ENCODE measurements around the gene CEP350.

Gene CEP350

DNA sequence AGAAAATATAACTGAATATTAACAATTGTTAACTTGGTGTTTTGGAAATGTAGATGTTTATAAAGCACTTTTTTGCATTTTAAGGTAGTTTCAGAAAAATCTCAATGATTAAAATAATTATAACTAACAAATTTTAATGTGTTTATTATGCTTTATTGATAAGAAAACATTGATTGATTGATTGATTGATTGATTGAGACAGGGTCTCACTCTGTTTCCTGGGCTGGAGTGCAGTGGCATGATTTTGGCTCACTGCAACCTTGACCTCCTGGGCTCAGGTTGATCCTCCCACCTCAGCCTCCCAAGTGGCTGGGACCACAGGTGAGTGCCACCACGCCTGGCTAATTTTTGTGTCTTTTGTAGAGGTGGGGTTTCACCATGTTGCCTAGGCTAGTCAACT is 106.4 kb downstream of the CEP350 start:
- H3K9me3 ChIP-seq (ENCODE audit: insufficient read depth, low read depth, low read length): no peaks in the 10 kb centered on the region
- no peak overlapping the region for H4K12ac ChIP-seq (ENCODE audit: low read depth, low read length)
- H3K4me3 ChIP-seq (ENCODE audit: low read depth, low read length): no peak overlapping the region
- H3K23ac ChIP-seq (ENCODE audit: low read length): no peak overlapping the region
- no CpG with 5 or more reads among the region's 1 CpG for WGBS (ENCODE audit: extremely low coverage, insufficient coverage, insufficient read length)
- H2AK5ac ChIP-seq (ENCODE audit: low read length): no peak overlapping the region
- no peak overlapping the region for H2BK12ac ChIP-seq (ENCODE audit: low read length)
- H3K79me2 ChIP-seq (ENCODE audit: control insufficient read depth, insufficient read depth, low read length, poor library complexity): no peaks in the 10 kb centered on the region
- H3K9ac ChIP-seq (ENCODE audit: low read length): no peak overlapping the region
- no peak overlapping the region for H2BK120ac ChIP-seq (ENCODE audit: insufficient read depth, low read length, poor library complexity)
- no peak for DNase-seq
- H2AFZ ChIP-seq (ENCODE audit: insufficient read depth, low read length, poor library complexity): no peak overlapping the region
- H2BK5ac ChIP-seq (ENCODE audit: low read depth, low read length, poor library complexity): no peak overlapping the region
- peaks cover 14 to 24% of the 10 kb centered on the region in 2 experiments for H3K36me3 ChIP-seq (ENCODE audit: control insufficient read depth in 1 of 2, insufficient read depth in 2 of 2, low read length in 2 of 2)
- H3K4me2 ChIP-seq (ENCODE audit: low read length): no peak overlapping the region
- H4K91ac ChIP-seq (ENCODE audit: low read depth, low read length): no peak overlapping the region
- H3K18ac ChIP-seq (ENCODE audit: low read length): no peak overlapping the region
- H3K14ac ChIP-seq (ENCODE audit: low read length): no peak overlapping the region
- H3K4me1 ChIP-seq (ENCODE audit: control insufficient read depth in 1 of 2, insufficient read depth in 2 of 2, low read length in 2 of 2): no peaks in the 10 kb centered on the region
- no peak overlapping the region for H3K4ac ChIP-seq (ENCODE audit: low read depth, low read length)
- no peak overlapping the region for H4K8ac ChIP-seq (ENCODE audit: low read depth, low read length)
- H3K27me3 ChIP-seq (ENCODE audit: insufficient read depth, low read length): no peaks in the 10 kb centered on the region
- no peaks in the 10 kb centered on the region for H3K79me1 ChIP-seq (ENCODE audit: low read length)
- H3K27ac ChIP-seq (ENCODE audit: low read depth, low read length): no peak overlapping the region

DNA sequence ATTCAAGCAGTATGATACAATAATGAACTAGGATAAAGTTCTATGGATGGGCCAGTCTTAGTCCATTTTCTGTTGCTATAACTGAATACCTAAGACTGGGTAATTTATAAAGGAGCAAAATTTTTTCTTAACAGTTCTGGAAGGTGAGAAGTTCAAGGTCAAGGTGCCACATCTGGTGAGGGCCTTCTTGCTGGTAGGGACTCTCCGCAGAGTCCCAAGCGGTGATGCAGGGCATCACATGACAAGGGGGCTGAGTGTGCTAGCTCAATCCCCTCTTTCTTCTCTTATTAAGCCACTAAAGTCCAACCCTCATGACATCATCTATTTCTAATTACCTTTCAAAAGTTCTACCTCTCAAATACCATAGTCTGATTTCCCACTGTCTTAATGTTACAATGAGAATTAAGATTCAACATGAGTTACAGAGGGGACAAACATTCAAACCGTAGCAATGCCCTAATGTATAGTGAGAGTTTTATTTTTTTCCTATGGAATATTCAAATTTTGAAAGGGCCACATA is 107.9 kb downstream of the CEP350 start:
- no peak overlapping the region for H2AK5ac ChIP-seq (ENCODE audit: low read length)
- H4K12ac ChIP-seq (ENCODE audit: low read depth, low read length): no peak overlapping the region
- H3K4me3 ChIP-seq (ENCODE audit: low read depth, low read length): no peak overlapping the region
- no peaks in the 10 kb centered on the region for H3K4me1 ChIP-seq (ENCODE audit: control insufficient read depth in 1 of 2, insufficient read depth in 2 of 2, low read length in 2 of 2)
- no peak for DNase-seq
- H3K14ac ChIP-seq (ENCODE audit: low read length): no peak overlapping the region
- no peak overlapping the region for H2BK5ac ChIP-seq (ENCODE audit: low read depth, low read length, poor library complexity)
- no peak overlapping the region for H2BK120ac ChIP-seq (ENCODE audit: insufficient read depth, low read length, poor library complexity)
- H3K18ac ChIP-seq (ENCODE audit: low read length): no peak overlapping the region
- H2BK12ac ChIP-seq (ENCODE audit: low read length): no peak overlapping the region
- H3K4me2 ChIP-seq (ENCODE audit: low read length): no peak overlapping the region
- no peaks in the 10 kb centered on the region for H3K27me3 ChIP-seq (ENCODE audit: insufficient read depth, low read length)
- no peaks in the 10 kb centered on the region for H3K9me3 ChIP-seq (ENCODE audit: insufficient read depth, low read depth, low read length)
- H3K36me3 ChIP-seq (ENCODE audit: control insufficient read depth in 1 of 2, insufficient read depth in 2 of 2, low read length in 2 of 2): peaks cover 13 to 20% of the 10 kb centered on the region in 2 experiments
- no peak overlapping the region for H2AFZ ChIP-seq (ENCODE audit: insufficient read depth, low read length, poor library complexity)
- H4K91ac ChIP-seq (ENCODE audit: low read depth, low read length): no peak overlapping the region
- H3K9ac ChIP-seq (ENCODE audit: low read length): no peak overlapping the region
- H3K23ac ChIP-seq (ENCODE audit: low read length): no peak overlapping the region
- H3K79me2 ChIP-seq (ENCODE audit: control insufficient read depth, insufficient read depth, low read length, poor library complexity): no peaks in the 10 kb centered on the region
- no CpG with 5 or more reads among the region's 3 CpGs for WGBS (ENCODE audit: extremely low coverage, insufficient coverage, insufficient read length)
- H3K79me1 ChIP-seq (ENCODE audit: low read length): no peaks in the 10 kb centered on the region
- H3K4ac ChIP-seq (ENCODE audit: low read depth, low read length): no peak overlapping the region
- H4K8ac ChIP-seq (ENCODE audit: low read depth, low read length): no peak overlapping the region
- no peak overlapping the region for H3K27ac ChIP-seq (ENCODE audit: low read depth, low read length)

DNA sequence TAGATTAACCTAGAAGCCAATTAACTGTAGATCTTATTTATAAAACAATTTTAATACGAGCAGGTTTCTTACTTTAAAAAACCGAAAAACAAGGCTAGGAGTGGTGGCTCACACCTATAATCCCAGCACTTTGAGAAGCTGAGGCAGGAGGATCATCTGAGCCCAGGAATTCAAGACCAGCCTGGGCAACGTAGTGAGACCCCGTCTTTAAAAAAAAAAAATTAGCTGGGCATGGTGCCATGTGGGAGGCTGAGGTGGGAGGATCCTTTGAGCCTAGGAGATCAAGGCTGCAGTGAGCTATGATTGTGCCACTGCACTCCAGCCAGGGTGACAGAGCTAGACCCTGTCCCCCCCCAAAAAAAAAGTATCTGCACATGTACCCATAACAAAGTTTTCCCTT is 110.8 kb downstream of the CEP350 start:
- Histone ChIP-seq H3K18ac (ENCODE audit: low read length) (no peak overlapping the region), H2BK120ac (ENCODE audit: insufficient read depth, low read length, poor library complexity) (peak overlapping the region; percentile 22), H3K9ac (ENCODE audit: low read length) (no peak overlapping the region), H3K4ac (ENCODE audit: low read depth, low read length) (no peak overlapping the region), H3K4me3 (ENCODE audit: low read depth, low read length) (no peak overlapping the region), H2AK5ac (ENCODE audit: low read length) (no peak overlapping the region), H2AFZ (ENCODE audit: insufficient read depth, low read length, poor library complexity) (no peak overlapping the region), H4K8ac (ENCODE audit: low read depth, low read length) (no peak overlapping the region), H3K27me3 (ENCODE audit: insufficient read depth, low read length) (no peaks in the 10 kb centered on the region), H3K4me2 (ENCODE audit: low read length) (no peak overlapping the region), H3K79me2 (ENCODE audit: control insufficient read depth, insufficient read depth, low read length, poor library complexity) (no peaks in the 10 kb centered on the region), H3K14ac (ENCODE audit: low read length) (no peak overlapping the region), H2BK12ac (ENCODE audit: low read length) (no peak overlapping the region), H3K27ac (ENCODE audit: low read depth, low read length) (no peak overlapping the region), H3K4me1 (ENCODE audit: control insufficient read depth in 1 of 2, insufficient read depth in 2 of 2, low read length in 2 of 2) (no peaks in the 10 kb centered on the region), H2BK5ac (ENCODE audit: low read depth, low read length, poor library complexity) (peak overlapping the region; percentile 49), H3K79me1 (ENCODE audit: low read length) (no peaks in the 10 kb centered on the region), H4K91ac (ENCODE audit: low read depth, low read length) (no peak overlapping the region), H3K9me3 (ENCODE audit: insufficient read depth, low read depth, low read length) (no peaks in the 10 kb centered on the region), H3K23ac (ENCODE audit: low read length) (no peak overlapping the region), H3K36me3 (ENCODE audit: control insufficient read depth in 1 of 2, insufficient read depth in 2 of 2, low read length in 2 of 2) (peaks cover 13 to 20% of the 10 kb centered on the region in 2 experiments), H4K12ac (ENCODE audit: low read depth, low read length) (no peak overlapping the region)
- no peak for DNase-seq
- no CpG with 5 or more reads among the region's 4 CpGs for WGBS (ENCODE audit: extremely low coverage, insufficient coverage, insufficient read length)

DNA sequence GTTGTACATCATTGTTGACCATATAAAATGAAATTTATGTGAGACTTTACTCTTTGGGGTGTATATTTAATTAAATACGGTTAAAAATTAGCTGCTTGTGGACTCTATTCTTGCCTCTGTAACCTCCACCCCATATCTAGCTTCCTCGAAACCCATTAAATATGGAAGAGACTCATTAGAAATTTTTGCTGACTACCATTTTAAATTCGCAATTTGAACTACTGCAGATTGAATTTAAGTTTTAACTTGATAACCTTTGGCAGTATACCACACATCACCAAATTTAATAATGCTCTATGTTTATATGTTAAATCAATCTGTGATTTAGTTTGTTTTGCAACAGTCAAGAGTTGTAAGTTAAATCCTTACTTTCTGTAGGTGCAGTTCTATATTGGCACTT is 111.5 kb downstream of the CEP350 start:
- no peak overlapping the region for H2AFZ ChIP-seq (ENCODE audit: insufficient read depth, low read length, poor library complexity)
- DNase-seq: no peak
- no CpG with 5 or more reads among the region's 3 CpGs for WGBS (ENCODE audit: extremely low coverage, insufficient coverage, insufficient read length)

More for the DNA sequence above, 111.5 kb downstream of the CEP350 start:
- no peaks in the 10 kb centered on the region for H3K79me1 ChIP-seq (ENCODE audit: low read length)
- H3K4me3 ChIP-seq (ENCODE audit: low read depth, low read length): no peak overlapping the region
- H3K36me3 ChIP-seq (ENCODE audit: control insufficient read depth in 1 of 2, insufficient read depth in 2 of 2, low read length in 2 of 2): peaks cover 13 to 18% of the 10 kb centered on the region in 2 experiments
- H3K4ac ChIP-seq (ENCODE audit: low read depth, low read length): no peak overlapping the region
- H3K23ac ChIP-seq (ENCODE audit: low read length): no peak overlapping the region
- H4K8ac ChIP-seq (ENCODE audit: low read depth, low read length): no peak overlapping the region
- no peak overlapping the region for H4K91ac ChIP-seq (ENCODE audit: low read depth, low read length)
- H3K18ac ChIP-seq (ENCODE audit: low read length): no peak overlapping the region
- H2BK120ac ChIP-seq (ENCODE audit: insufficient read depth, low read length, poor library complexity): no peak overlapping the region
- H3K9ac ChIP-seq (ENCODE audit: low read length): no peak overlapping the region
- H3K9me3 ChIP-seq (ENCODE audit: insufficient read depth, low read depth, low read length): no peaks in the 10 kb centered on the region
- no peaks in the 10 kb centered on the region for H3K4me1 ChIP-seq (ENCODE audit: control insufficient read depth in 1 of 2, insufficient read depth in 2 of 2, low read length in 2 of 2)
- no peak overlapping the region for H2BK5ac ChIP-seq (ENCODE audit: low read depth, low read length, poor library complexity)
- H3K4me2 ChIP-seq (ENCODE audit: low read length): no peak overlapping the region
- no peak overlapping the region for H3K14ac ChIP-seq (ENCODE audit: low read length)
- no peak overlapping the region for H4K12ac ChIP-seq (ENCODE audit: low read depth, low read length)
- H2AK5ac ChIP-seq (ENCODE audit: low read length): no peak overlapping the region
- no peaks in the 10 kb centered on the region for H3K27me3 ChIP-seq (ENCODE audit: insufficient read depth, low read length)
- no peak overlapping the region for H3K27ac ChIP-seq (ENCODE audit: low read depth, low read length)
- no peaks in the 10 kb centered on the region for H3K79me2 ChIP-seq (ENCODE audit: control insufficient read depth, insufficient read depth, low read length, poor library complexity)
- H2BK12ac ChIP-seq (ENCODE audit: low read length): no peak overlapping the region

Measured in trophoblast cell (in vitro differentiated cells and primary cell).